HG02623 (cell line): ENCODE data around the gene OAS2.
"Not testable (repeated sequence)": the region's sequence is repeated elsewhere in the genome, so short reads cannot be mapped to it uniquely, and the experiment has no call there.

Experiments used
- ATAC-seq: cut with Tn5 transposase; IDR thresholded peaks from one replicate; pipeline ENCODE4 v1.9.1; 2021; ENCODE audit warnings: moderate library complexity; ENCODE audit not compliant: unreplicated experiment

Gene OAS2

GRCh38 chr12:112985642-112986290 is 7.4 kb downstream of the OAS2 start:
- ATAC-seq = no peak

GRCh38 chr12:112986291-112986800 is 8.0 kb downstream of the OAS2 start:
- ATAC-seq = no peak

- no peak for ATAC-seq
These were observed 9.2 kb downstream of the OAS2 start for GRCh38 chr12:112987561-112987960.

- no peak for ATAC-seq
These were observed 9.9 kb downstream of the OAS2 start for GRCh38 chr12:112988224-112988623.

- not testable (repeated sequence) for ATAC-seq
These were observed 10.6 kb downstream of the OAS2 start for GRCh38 chr12:112988823-112989385.

DNA sequence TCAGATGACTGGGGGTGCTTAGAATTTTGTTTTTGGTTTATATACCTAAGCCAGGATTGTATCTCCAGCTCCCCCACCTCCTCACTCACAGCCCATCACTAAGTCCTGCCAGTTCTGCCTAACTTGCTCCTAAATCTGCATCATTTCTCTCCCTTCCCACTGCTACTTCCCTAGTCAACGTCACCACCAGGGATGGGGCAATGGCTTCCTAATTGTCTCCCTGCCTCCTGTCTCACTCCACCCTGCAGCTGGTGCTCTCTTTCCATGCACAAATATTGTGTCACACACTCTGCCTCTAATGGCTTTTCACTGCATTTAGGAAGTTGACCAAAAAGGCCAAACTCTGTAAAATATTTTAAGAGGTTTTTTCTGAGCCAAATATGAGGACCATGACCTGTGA is 11.5 kb downstream of the OAS2 start:
- no peak for ATAC-seq

GRCh38 chr12:112992541-112993398 is 14.5 kb downstream of the OAS2 start:
- no peak for ATAC-seq

- no peak for ATAC-seq
These were observed 16.7 kb downstream of the OAS2 start for GRCh38 chr12:112995008-112995407.

DNA sequence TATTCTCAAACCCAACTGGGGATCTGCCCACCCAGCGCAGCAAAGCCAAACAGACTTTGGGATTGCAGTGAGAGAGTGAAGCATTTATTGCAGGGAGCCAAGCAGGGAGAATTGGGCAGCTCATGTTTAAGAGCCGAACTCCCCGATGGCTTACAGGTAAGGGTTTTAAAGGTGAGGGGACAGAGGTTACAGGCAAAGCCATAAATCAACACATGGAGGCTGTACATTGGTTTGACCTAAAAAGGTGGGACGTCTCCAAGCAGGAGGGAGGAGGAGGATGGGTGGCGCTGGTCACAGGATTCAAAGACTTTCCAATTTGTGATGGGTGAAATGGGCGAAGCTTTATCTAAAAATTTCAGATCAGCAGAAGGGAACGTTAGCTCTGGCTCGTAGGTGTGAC is 18.2 kb downstream of the OAS2 start:
- ATAC-seq = no peak

DNA sequence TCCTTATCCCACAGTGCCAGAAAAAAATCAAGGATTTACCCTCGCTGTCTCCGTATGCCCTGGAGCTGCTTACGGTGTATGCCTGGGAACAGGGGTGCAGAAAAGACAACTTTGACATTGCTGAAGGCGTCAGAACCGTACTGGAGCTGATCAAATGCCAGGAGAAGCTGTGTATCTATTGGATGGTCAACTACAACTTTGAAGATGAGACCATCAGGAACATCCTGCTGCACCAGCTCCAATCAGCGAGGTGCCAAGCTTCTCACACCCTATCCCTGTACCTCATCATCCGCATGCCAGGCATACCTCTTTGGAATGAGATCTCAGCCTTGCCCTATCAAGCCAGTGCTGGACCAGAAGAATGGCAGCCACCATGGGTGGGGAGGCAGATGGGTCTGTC is 19.2 kb downstream of the OAS2 start:
- ATAC-seq = no peak

- peak; percentile 82 for ATAC-seq
These were observed 20.9 kb downstream of the OAS2 start for GRCh38 chr12:112998987-112999767.

DNA sequence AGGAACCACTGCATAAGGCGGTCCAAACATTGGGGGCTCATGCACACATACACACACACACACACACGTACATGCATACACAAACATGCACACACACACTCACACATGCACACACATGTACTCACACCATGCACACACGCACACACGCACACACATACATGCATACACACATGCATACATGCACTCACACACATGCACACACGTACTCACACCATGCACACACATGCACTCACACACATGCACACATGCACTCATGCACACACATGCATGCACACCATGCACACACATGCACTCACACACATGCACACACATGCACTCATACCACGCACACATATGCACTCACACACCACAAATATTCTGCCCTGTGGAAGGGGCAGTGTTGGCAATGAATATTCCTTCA is 22.1 kb downstream of the OAS2 start:
- no peak for ATAC-seq

DNA sequence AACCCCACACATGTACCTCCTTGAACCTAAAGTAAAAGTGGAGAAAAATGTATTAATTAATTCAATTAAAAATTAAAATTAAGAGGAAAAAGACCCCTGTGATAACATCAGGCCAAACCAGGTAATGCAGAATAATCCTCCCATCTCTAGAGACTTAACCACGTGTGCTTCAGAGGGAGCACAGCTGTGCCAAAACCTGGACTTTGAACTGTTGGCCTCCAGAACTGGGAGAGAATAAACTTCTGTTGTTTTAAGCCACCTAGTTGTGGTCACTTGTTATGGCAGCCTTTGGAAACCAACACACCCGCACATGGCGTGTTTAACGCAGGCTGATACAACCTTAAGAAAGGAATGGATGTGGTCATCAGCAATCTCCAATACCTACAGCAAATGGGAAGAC is 23.8 kb downstream of the OAS2 start:
- ATAC-seq = no peak

DNA sequence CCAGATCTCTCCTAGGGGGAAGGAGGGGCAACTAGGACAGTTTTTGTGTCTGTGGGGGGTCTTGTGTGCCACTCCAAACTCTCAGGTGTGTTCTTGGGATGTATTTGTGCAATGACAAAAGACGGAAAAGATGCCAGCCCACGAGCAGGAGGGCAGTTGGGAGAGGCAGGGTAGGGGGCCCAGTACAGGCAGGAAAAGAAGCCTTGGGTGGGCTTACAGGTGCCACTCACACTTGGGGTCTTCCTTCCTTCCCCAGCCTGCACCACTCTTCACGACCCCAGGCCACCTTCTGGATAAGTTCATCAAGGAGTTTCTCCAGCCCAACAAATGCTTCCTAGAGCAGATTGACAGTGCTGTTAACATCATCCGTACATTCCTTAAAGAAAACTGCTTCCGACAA is 24.4 kb downstream of the OAS2 start:
- no peak for ATAC-seq

DNA sequence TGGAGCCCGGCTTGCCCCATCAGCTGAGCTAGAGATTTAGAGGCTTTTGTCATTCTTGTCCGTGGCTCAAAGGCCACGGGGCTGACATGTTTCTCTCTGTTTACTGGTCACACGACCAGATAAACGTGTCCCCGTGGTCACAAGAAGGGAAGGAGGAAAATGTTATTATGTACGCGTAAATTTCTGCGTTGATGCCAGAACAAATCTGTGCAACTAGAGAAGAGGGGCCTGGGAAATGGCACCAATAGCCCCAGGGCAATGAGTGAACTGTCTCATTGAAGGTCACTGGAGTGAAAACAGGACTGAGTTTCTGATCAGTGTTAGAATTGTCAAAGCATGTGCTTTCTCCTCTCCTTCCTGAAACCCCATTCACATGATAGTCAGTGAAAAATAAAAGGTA is 25.3 kb downstream of the OAS2 start:
- no peak for ATAC-seq

- no peak for ATAC-seq
These were observed 27.4 kb downstream of the OAS2 start for GRCh38 chr12:113005762-113006161.

GRCh38 chr12:113006206-113006605 is 27.9 kb downstream of the OAS2 start:
- no peak for ATAC-seq

DNA sequence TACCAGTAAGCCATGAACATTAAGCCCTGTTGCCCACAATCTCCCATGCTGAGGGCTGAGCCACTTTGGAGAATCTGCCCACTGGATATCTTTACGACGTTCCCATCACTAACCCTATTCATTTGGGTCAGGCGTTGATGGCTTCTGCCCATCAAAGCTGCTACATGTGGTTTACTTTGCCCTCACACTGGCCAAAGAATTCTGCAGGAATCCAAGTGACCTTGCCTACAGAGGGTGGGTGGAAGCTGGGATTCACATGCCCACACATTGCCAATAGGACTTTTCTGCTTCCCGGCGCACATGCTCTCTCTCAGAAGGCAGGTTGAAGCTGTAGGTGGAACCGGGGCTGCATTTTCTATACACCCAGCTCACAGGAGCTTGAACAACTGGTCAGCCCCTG is 28.3 kb downstream of the OAS2 start:
- no peak for ATAC-seq

DNA sequence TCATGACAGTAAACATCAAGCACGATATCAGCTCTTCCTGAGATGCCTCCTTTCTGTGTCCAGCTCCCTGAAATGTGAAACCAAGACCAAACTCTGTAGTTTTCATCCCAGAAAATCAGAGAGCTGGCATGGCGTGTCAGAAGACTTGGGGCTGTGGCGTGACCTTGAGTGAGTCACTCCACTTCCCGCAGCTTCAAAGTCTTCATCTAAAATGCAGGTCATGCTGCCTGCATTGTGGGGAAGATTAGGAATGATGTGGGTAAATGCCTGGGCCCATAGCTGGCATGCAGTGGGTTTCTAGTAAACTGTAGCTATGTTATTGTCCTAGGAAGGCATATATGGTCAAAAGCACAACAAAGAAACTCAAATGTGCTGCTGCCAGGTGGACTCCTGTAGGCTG is 28.8 kb downstream of the OAS2 start:
- ATAC-seq = no peak

GRCh38 chr12:113010701-113011100 is 32.4 kb downstream of the OAS2 start:
- no peak for ATAC-seq

GRCh38 chr12:113014565-113014964 is 36.2 kb downstream of the OAS2 start:
- no peak for ATAC-seq
